Kidney epithelial cell (primary cell): ENCODE measurements around the gene OCA2. TPM values are rescaled to one million over a fixed set of nuclear protein-coding genes. Genes with fewer than 3 reads are reported as not detected.

Experiments
- DNase-seq: peaks from one replicate; pipeline ENCODE4 v3.0.0-alpha.2; 2010; ENCODE audit warnings: low read depth
- H3K27me3 ChIP-seq: 2 replicates; pipeline ENCODE4 v1.6.0; 2011; ENCODE audit warnings: low read length; ENCODE audit not compliant: control insufficient read depth, insufficient read depth
- H3K36me3 ChIP-seq: 2 replicates; pipeline ENCODE4 v1.5.1; 2011; ENCODE audit warnings: low read length; ENCODE audit not compliant: control insufficient read depth, insufficient read depth
- H3K4me3 ChIP-seq: 2 replicates; pipeline ENCODE4 v1.5.1; 2011; ENCODE audit warnings: low read depth, mild to moderate bottlenecking, control low read depth, low read length
- total RNA-seq: library from RNA; depleted of rRNA; stranded (reverse); fragments of >200 nt; gene quantifications from 2 replicates; pipeline ENCODE4 v1.2.3, GENCODE V29; 2015
- TF ChIP-seq, protein P1 (sequence below): IDR thresholded peaks from 2 replicates; pipeline ENCODE4 v1.5.1; 2011; ENCODE audit warnings: mild to moderate bottlenecking, moderate library complexity, low read length, control low read depth, inconsistent platforms; ENCODE audit not compliant: insufficient read depth, poor library complexity, severe bottlenecking

Gene OCA2
- total RNA-seq, 1 donor from 2014 or later: 0.29 TPM

DNA sequence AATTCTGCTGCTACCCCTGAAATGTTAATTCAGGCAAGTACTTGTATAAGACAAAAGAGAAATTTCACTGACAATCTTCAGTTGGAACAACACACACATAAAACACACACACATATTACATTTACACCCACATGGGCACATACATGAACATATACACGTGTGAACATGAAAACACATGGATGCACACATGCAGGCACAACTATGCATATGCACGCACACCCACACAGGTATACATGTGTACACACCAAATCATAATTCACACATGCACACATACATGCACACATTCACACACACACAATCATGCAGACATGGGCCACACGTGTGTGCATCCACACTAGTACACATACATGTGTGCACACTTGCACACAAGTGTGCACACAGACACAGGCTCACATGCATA lies 277.8 kb downstream of the OCA2 start:
- H3K4me3 ChIP-seq: no peak overlapping the region
- TF ChIP-seq, protein P1, sequence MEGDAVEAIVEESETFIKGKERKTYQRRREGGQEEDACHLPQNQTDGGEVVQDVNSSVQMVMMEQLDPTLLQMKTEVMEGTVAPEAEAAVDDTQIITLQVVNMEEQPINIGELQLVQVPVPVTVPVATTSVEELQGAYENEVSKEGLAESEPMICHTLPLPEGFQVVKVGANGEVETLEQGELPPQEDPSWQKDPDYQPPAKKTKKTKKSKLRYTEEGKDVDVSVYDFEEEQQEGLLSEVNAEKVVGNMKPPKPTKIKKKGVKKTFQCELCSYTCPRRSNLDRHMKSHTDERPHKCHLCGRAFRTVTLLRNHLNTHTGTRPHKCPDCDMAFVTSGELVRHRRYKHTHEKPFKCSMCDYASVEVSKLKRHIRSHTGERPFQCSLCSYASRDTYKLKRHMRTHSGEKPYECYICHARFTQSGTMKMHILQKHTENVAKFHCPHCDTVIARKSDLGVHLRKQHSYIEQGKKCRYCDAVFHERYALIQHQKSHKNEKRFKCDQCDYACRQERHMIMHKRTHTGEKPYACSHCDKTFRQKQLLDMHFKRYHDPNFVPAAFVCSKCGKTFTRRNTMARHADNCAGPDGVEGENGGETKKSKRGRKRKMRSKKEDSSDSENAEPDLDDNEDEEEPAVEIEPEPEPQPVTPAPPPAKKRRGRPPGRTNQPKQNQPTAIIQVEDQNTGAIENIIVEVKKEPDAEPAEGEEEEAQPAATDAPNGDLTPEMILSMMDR: no peak
- no peak for DNase-seq
- H3K27me3 ChIP-seq: no peaks in the 10 kb centered on the region
- no peaks in the 10 kb centered on the region for H3K36me3 ChIP-seq

DNA sequence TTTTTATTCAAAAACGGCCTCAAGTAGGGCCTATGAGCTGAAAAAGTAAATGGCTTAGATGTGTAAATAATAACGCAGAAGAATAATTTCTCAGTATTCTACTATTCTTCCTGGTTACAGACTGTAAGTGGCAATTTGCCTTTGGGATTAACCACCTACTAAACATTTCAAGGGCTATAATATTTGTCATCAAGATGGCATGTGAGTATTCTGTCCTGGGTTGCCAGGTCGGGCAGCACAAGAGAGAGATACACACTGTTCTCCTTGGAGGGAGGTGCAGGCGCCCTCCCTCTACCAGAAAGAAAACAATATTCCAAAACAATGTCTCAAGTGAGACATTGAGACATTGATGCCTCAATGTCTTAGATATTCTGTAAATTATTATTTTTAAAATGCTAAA lies 278.4 kb downstream of the OCA2 start:
- TF ChIP-seq, protein P1: no peak
- no peak for DNase-seq
- H3K36me3 ChIP-seq: no peaks in the 10 kb centered on the region
- H3K4me3 ChIP-seq: no peak overlapping the region
- H3K27me3 ChIP-seq: no peaks in the 10 kb centered on the region

DNA sequence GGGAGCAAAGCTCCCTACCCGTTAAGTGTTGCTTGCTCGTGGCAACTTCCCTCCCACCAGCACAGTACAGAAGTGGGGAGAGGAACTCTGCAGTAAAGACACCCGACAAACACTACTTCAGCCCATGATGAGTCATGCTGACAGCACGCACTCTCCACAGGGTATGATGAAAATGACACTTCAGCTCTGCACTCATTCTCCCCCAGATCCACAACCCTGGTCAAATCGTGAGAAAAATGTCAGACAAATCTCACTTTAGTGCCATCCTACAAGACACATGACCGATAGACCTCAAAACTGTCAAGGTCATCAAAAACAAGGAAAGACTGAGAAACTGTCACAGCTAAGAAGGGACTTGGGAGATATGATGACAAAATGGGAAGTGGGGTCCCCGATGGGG lies 278.9 kb downstream of the OCA2 start:
- H3K36me3 ChIP-seq: no peaks in the 10 kb centered on the region
- H3K4me3 ChIP-seq: no peak overlapping the region
- TF ChIP-seq, protein P1: no peak
- H3K27me3 ChIP-seq: no peaks in the 10 kb centered on the region
- DNase-seq: no peak

DNA sequence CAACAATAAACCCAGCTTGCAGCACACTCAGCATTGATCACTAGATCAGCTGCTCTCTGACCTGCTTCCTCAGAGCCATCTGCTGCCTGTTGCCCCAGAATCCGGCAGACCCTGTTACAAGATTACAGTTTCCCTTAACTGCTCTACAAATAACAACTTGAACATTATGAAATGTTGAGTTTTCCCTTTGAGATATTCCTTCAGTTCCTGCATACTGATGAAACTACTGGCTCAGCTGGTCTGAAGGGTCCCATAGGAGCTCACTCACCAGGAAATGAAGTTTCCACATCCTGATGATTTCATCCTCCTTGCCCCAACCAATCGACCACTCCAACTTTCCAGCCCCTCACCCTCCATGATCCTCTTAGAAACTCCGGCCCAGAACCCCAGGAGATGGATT lies 281.9 kb downstream of the OCA2 start:
- Histone ChIP-seq H3K27me3 (no peaks in the 10 kb centered on the region), H3K36me3 (no peaks in the 10 kb centered on the region), H3K4me3 (no peak overlapping the region)
- TF ChIP-seq, protein P1: no peak
- no peak for DNase-seq

DNA sequence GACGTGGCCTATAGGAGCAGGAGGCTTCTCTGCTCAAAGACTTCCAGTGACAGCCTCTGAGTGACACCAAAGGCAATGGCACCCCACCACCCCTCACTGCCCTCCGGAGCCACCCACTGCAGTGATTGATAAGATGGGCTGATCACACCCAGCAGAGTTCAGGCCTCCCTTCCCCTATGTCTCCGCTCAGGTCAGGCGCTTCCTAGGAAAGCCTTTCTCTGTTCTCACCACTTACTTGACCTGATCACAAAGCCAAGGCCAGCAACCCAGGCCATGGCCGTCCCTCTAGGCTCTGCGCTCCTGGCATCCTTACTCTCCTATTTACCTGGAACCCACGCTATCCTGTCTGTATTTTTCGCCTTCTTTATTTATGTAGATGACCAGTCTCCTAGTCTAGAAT lies 282.3 kb downstream of the OCA2 start:
- TF ChIP-seq, protein P1: no peak
- H3K27me3 ChIP-seq: no peaks in the 10 kb centered on the region
- H3K36me3 ChIP-seq: no peaks in the 10 kb centered on the region
- H3K4me3 ChIP-seq: no peak overlapping the region
- DNase-seq: no peak

DNA sequence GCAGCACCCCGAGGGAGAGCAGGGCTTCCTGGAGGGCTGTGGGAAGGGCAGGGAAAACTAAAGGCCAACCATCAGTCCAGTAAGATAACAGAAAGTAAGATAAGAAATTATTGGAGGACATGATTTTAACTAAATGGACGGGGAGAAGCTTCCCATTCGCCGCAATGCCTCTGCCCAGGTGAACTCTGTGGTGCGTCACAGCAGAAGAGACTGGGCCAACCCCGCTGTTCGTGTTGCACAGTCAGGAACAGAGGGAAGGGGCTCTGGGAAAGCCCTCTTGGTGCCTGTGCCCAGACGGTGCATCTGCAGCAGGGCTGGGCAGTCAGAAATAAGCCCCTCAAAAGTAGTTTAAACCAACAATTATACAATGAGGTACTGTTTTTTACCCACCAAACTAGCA lies 284.1 kb downstream of the OCA2 start:
- TF ChIP-seq, protein P1: no peak

More for the DNA sequence above, 284.1 kb downstream of the OCA2 start:
- no peaks in the 10 kb centered on the region for H3K36me3 ChIP-seq
- no peak for DNase-seq
- no peaks in the 10 kb centered on the region for H3K27me3 ChIP-seq
- no peak overlapping the region for H3K4me3 ChIP-seq
